DMS114 treated with DMSO at 0.1 percent for 48 hours (cell line): ENCODE measurements around the gene FCER1G.
A peak's percentile ranks its signal among the peaks of the same experiment; 100 is the strongest.
"Not testable (repeated sequence)": the region's sequence is repeated elsewhere in the genome, so short reads cannot be mapped to it uniquely, and the experiment has no call there.

Source experiments
- DNase-seq: peaks from one replicate; lab custom pipeline; 2025; ENCODE audit not compliant: unreplicated experiment; lab: John Stamatoyannopoulos, UW

The FCER1G gene

GRCh38 chr1:161228032-161228431 lies 12.9 kb downstream of the FCER1G start:
- DNase-seq, result no peak

DNA sequence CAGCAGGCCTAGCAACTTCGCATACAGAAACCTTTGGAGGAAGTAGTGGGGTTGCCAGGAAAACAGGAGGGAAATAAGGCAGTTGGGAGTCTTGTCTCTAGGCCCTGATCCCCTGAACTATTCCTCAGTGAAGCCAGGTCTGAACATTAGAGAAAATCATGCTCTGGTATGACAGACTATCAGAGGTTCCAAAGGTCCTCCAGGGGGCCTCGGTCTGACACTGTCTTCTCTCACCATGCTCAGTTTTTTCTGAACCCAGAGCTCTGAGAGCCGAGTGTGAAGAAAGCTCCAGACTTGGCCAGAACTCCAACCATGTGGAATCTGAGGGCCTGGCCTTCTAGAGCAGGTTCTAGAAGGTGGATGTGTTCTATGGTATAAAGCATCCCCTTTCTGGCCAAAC lies 14.8 kb downstream of the FCER1G start:
- DNase-seq, result no peak

- DNase-seq, result no peak
These were observed 15.7 kb downstream of the FCER1G start for GRCh38 chr1:161230762-161231161.

GRCh38 chr1:161233102-161233501 lies 18.0 kb downstream of the FCER1G start:
- no peak for DNase-seq

GRCh38 chr1:161235957-161236775 lies 21.1 kb downstream of the FCER1G start:
- DNase-seq, result no peak

GRCh38 chr1:161238039-161238473 lies 23.0 kb downstream of the FCER1G start, which contains the start of gene NR1I3:
NR1I3 (minus strand) TSS chr1:161238203; CDS start chr1:161236565, 1,638 bp downstream.
- no peak for DNase-seq

DNA sequence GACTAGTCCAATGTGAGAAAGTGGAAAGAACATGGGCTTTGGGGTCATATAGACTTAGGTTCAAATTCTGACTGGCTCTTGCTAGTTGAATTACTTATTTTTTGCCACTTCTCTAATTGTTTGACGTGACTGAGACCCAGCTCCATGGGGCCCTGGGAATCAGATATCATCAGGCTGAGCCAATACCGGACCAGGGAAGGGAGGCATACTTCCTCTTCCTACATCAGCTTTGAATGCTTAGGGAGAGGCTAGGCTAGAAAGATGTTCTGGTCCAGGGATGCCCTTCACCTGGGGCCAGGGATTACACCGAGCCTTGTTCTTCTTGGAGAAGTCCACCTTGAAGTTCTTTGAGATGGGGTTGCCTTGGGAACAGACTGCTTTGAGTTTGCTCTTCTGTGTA lies 26.6 kb downstream of the FCER1G start:
- no peak for DNase-seq

- DNase-seq, result no peak
These were observed 27.2 kb downstream of the FCER1G start for GRCh38 chr1:161242313-161242712.

DNA sequence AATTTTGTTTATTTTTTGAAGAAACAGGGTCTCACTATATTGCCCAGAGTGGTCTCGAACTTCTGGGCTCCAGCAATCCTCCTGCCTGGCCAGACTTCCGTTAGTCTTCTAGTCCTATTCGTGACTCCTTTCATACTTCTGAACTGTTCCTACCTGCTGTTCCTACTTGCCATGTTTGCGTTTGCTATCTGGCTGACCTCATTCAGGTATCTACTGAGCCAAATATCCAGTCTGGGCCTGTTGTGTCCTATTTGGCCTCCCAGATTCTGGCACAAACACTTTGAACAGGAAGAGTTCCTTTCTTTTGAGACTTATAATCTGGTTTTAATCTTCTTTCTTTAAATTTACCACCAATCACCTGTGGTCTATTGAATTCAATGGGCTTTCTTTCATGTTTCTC lies 29.8 kb downstream of the FCER1G start:
- DNase-seq, result no peak

- not testable (repeated sequence) for DNase-seq
These were observed 35.0 kb downstream of the FCER1G start for GRCh38 chr1:161250100-161250499.

DNA sequence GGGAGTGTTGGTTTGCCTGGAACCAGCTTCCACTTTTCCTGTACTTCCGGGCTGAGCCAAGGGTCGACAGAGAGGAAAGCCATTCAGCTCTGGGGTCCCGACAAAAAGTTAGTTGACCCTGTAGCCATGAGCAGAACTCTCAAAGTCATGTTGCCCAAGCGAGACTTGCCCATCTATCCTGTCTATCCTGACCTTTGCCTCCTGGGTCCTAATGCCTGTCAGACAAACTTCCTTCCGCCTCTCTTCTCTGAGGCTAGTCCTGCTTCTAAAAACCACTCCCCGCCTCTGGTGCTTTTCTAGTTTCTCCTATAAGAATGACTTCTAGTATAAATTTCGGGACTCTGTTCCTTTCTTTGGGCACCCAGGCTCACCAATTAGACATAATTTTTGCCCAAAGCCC lies 35.7 kb downstream of the FCER1G start:
- no peak for DNase-seq

DNA sequence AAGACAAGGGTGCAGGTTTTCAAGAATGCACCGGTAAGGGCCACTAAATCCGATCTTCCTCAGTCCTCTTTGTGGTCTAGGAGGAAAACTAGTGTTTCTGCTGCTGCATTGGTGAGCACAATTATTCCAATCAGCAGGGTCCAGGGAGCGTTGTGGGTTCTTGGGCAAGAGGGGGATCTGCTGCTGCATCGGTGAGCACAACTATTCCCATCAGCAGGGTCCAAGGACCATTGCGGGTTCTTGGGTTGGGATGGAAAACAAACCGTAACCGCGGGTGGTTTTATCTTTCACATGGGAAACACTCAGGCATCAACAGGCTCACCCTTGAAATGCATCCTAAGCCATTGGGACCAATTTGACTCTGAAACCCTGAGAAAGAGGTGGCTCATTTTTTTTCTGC lies 36.5 kb downstream of the FCER1G start:
- DNase-seq, result no peak

GRCh38 chr1:161255302-161255701 lies 40.2 kb downstream of the FCER1G start:
- not testable (repeated sequence) for DNase-seq

- DNase-seq, result not testable (repeated sequence)
These were observed 40.9 kb downstream of the FCER1G start for GRCh38 chr1:161255955-161256520.

GRCh38 chr1:161257109-161257508 lies 42.0 kb downstream of the FCER1G start:
- DNase-seq, result not testable (repeated sequence)

- peak; percentile 94 for DNase-seq
These were observed 43.6 kb downstream of the FCER1G start, which contains the start of gene PCP4L1 for GRCh38 chr1:161258439-161259344. PCP4L1 (plus strand) TSS chr1:161258745; CDS start chr1:161258975, 230 bp downstream.

GRCh38 chr1:161259345-161259702 lies 44.2 kb downstream of the FCER1G start:
- DNase-seq, result no peak

- no peak for DNase-seq
These were observed 44.7 kb downstream of the FCER1G start for GRCh38 chr1:161259765-161260164.

GRCh38 chr1:161260376-161261260 lies 45.5 kb downstream of the FCER1G start:
- no peak for DNase-seq
